Activated T-helper 1 cell treated with anti-CD3 and anti-CD28 coated beads, Interleukin-2, amount 50 U/mL, for 16 hours (primary cell): ENCODE results near the gene APBA1.

Experiments
- DNase-seq, 2 donors: peaks; one replicate each; pipeline ENCODE4 v3.0.0-alpha.2; 2020; ENCODE audit warnings: low read depth in 1 of 2, low spot score in 1 of 2

APBA1 gene

DNA sequence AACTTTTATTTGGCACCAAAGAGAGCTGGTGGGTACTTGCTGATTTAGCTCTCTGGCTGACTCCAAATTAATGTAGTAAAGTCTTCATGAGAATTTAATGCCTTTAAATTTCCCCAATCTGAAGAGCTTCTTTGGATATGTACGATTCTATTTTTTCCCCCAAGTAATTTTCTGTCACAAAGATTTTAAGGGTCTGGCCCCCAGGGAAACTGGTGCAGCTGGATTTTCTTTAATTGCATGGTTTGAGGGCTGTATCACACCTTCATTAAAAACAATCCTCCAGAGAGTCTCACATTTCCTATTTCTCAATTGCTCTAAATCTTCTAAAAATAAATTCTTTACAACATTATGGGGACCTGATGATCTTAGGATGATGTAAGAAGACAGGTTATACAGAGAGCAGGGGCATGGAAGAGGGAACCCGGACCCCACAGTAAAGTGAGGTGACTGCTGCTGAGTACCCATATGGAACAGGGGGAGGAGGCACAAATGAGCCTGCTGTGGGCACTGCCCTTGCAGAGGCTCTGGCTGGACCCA lies 188.2 kb downstream of the APBA1 start:
- DNase-seq: no peak

DNA sequence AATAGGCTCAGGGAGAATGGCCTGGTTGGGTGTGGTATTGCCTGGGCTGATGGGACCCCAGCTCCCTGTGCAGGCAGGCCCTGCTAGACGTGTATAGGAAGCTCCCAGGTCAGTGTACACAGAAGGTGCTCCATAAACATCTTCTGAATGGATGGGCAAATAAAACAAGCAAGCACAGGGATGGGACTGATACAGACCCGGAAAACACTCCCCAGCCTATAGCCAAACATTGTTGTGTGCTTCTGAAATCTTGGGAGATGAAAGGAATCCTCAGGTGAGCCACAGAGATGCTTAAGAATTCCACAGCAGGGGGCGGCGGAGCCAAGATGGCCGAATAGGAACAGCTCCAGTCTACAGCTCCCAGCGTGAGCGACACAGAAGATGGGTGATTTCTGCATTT lies 195.4 kb downstream of the APBA1 start:
- DNase-seq: no peak

DNA sequence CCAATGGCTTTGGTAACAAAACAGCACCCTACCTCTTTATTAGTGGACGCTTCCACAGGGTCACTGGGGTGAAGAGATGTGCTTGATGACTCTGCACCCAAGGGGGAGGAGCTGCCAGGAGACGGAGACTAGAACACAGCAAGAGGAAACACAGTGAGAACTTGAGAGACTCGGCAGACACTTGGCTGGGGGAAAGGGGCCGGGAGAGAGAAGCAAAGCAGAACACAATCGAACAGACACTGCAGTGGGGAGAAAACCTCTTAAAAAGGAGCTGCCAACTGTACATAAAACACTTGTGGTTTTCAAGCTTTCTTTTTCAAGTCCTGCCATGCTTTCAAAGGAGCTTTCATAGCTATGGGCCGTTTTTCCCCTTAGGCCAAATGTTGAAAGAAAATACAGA lies 196.2 kb downstream of the APBA1 start:
- DNase-seq: no peak

DNA sequence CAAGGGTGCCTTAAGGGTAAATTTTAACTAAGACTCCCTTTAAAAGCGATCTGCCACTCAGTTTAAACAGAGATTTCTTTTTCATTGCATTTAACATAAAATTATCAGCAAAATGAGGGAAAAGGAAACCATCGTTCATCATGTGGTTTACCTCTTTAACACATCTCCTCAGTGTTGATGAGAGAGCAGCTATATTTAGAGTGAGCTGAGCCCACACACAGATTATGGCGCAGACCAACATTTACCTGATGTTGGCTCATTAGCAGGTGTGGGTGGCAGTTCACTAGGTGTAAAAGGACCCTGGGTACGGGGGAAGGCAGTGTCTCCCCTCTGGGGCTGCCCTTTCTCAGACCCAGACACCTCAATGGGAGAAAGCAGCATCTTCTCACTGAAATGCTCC lies 197.3 kb downstream of the APBA1 start:
- DNase-seq: no peak

DNA sequence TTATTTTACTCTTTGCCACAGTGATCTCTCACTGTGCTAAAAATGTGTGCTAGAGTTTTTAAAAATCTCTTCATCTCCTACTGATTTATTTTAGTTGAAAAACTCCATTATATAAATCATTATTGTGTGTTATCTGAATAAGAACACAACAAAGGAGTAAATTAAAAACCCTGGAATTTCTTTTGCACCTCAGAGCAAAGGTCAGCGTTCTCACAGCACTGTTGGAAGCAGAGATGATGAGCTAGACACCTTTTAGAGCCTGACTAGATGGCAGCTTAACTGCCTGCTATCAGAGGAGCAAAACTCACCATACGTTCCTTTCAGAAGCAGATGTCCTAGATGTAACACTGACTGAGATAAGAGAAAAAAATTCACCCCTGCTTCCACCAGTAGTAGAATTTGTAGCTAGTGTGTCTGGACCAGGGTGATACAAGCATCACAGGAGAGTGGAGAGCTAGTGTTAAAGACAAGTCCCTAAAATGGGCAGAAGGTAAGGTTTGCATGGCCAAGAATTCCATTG lies 200.0 kb downstream of the APBA1 start:
- DNase-seq: no peak

DNA sequence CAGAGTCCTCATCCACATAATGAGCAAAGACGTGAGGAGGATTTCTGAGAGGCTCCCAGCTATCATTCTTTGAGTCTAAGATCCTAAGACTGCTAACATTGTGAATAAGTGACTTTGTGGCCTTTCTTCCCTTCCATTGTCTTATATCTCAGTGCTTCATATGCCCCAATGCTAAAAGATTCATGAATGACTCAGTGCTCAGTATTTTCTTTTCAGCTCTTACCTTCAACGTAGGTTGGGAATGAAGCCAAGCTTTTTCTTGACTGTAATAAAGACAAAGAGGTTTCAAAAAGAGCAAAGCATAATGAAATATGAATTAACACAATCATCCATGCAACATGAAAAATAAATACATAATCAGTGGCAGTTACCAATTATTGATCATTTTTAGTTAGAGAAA lies 200.7 kb downstream of the APBA1 start:
- DNase-seq: no peak

DNA sequence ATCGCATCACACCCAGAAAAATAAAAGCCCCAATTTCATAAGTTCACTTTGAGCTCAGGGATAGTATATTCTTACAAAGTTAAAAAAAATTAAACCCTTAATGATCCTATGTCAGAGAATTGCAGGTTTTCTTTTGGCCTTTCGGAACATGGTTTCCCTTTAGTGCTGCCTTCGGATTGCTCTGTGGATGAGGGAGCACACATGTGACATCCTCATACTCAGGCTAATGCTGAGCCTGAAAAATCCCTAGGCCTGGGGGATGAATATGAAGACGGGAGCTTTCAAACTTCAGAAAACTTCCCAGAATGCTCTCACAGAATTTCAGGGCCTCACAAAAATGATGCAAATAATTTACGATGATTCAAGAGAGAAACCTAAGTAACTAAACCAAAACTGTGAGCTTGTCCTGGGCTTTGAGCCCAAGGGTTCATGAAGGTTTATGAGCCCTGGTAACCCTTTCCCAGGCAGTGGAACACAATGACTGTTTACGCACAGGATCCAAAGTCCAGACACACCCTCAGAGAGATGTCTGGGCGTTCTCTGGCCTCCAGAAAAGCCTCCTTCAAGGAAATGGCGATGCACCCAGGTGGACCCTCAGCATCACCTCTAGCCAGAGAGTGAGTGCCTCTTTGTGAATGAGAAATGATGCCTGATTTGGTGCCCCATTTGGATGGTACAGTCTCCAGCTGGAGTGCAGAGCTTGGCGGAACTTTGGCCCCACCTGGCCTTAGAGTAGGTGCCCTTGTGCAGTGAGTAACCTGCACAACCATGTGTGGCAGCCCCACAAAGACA lies 201.8 kb downstream of the APBA1 start:
- DNase-seq: no peak

DNA sequence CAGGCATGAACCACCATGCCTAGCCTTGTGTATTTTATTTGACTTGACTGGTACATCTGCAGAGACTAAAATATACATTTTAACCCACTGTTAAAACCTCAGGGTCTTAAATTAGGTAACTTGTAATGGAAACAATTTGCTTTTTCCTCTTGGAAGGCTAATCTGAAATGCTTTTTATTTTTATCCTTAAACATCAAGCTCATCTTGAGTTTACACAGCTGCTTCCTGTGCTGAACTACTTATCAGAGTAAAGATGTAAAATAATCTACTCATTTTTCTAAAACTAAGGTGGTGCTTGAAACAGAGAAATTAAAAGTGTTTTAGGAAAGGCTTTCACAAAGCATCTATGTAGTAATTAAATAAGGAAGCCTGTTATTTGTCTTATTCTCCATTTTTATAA lies 203.0 kb downstream of the APBA1 start:
- DNase-seq: no peak

DNA sequence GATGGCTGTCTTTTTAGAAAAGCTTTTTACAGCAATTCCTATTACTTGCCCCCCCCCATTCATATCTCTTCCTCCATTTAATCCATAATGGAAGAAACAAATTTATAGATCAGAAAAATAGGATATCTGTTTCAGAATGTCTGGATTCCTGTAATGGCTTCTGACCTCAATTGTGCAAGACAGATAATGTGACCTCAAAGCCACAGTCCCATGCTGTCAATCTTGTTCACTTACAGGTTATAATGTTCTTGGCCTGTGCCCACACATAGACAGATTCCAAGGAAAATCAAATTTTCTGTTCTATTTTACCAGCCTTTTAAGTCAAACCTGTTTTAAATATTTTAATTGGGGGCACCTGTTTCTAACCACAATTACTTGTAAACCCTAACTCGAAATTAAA lies 203.8 kb downstream of the APBA1 start:
- no peak for DNase-seq

DNA sequence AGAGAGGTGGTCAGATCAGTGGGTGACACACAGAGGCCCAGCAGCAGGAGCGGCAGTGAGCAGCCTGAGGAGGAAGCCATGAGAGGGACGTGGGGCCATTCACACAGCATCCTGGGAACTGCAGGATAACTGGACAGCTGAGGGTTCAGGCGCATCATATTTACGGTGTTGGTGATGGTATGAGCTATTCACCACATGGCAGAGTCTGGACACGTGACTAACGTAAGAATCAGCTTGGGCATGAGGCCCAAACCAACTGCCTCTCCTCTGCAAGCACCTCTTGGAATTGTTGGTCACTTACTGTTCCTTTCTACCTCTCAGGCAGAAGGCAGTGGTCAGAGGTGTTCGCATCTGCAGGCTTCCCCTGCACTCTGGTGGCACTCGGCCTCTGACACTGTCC lies 206.0 kb downstream of the APBA1 start:
- no peak for DNase-seq

DNA sequence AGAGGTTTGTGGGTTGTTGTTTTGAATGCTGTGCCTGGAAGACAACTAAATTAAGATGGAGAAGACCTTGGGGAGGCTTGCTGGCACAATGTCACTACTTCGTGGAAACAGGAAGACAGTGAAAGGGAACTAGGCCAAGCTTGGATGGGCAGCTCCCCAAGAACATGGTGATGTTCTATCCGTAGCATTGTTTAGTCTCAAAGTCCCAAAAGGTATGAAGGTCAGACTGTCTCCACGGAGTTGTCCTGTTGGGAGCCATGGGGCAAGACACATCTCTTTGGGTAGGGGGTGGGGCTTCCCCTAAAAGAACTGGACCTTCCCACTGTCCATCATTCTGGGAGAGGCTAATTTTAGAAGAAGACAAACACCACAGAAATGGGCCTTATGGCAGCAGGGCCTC lies 206.7 kb downstream of the APBA1 start:
- DNase-seq: no peak

DNA sequence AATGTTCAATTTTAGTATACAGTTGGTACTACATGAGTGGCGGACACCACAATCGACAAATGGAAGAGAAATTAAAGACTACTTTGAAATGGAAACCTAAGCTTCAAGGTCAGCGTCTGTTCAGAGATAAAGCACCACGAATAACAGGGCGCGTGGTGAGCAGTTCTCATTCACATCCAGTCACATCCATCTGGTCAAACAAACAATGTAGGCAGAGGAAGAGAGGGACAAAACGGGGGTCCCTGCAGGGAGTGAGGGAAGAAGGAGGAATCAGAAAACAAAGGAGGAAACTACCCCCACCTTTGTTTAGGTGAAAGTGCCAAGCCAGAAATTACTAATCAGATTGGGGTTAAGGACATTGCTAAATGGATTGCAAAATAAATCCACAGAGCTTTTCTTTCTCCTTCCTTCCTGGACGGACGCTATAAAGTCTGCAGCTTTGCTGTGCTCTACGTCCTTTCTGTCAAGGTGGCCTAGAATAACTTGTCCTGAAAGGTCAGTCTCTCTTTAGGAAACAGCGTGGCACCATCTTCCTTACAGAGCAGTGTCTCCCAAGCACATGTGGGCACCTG lies 208.6 kb downstream of the APBA1 start:
- no peak for DNase-seq

DNA sequence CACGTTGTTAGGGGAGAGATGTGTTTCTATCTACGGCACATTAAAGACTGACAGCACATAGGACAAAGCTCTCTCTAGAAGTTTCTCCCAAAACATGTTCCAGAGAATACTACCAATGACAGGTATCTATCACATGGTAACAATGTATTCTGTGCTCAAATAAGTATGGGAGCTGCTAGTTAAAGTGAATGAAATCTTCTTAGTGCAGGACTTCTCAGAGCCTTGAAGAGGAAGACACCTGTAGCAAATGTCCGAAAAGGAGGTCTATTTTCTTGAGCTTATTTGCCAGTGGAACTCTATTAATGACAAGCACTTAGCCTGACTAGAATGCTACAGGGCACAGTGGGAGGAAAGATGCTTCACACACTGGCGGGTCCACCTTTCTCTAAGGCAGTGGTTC lies 209.8 kb downstream of the APBA1 start:
- no peak for DNase-seq

DNA sequence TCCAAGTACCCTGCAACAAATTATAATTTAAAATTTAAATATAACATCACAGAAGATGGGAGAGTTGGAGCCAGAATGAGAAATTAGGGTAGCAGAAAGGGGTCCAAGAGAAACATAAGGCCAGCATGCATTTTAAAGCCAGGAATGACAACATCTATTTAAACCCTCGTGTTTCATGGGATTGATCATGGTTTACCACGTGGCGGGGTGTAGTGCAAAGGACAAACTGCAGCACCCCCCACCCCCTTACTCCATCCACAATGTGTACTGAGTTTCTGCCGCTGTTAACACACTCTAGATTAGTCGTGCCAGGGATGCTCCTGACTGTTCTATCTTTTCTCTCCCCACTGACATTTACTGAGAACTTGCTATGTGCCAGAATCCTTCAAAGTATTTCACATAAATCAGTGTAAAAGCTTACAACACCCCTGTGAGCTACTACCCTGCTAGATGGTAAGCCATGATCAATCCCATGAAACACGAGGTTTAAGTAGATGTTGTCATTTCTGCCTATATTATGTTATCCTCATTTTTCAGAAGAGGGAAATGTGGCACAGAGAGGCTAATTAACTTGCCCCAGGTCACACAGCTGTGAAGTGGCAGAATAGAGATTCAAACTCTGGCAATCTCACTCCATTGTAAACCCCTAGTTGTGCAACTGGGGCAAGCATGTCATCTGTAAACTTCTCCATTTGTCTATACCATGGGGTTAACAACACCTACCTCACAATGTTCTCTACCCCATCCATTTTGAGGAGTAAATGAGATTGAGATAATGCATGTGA lies 210.9 kb downstream of the APBA1 start:
- no peak for DNase-seq

DNA sequence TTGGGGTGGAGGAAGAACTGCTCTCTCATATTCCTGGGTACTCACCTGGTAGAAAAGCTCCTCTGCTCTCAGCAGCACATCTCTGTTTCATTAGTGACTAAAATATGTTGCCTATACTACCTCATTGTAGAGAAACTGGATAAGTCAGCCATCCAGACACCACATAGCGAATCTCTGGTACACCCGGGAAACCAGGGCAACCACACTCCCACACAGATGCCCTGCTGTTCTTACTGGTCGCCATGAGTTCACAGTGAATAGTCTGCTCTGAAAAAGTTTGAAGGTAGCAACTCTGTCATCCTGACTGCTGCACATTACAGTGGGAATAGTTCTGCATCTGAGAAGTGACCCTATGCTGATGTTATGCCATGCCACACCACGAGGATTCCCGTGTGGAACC lies 212.2 kb downstream of the APBA1 start:
- no peak for DNase-seq

DNA sequence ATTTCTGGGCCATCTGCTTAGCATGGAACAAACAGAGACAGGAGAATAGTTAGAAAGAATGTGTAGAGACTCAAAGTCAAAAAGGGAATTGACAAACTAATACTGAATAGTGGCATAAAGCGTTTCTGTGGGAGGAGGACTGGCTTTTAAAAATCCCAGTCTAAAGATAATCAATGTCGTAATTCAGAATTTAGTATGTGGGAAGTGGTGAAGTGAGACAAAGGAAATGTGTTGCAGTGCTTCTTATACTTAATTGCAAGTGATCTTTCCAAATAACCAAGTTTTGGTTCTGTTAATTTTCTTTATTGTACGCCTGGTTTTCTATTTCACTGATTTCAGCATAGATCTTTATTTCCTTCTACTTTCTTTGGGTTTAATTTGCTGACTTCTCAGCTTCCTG lies 214.0 kb downstream of the APBA1 start:
- DNase-seq: no peak

DNA sequence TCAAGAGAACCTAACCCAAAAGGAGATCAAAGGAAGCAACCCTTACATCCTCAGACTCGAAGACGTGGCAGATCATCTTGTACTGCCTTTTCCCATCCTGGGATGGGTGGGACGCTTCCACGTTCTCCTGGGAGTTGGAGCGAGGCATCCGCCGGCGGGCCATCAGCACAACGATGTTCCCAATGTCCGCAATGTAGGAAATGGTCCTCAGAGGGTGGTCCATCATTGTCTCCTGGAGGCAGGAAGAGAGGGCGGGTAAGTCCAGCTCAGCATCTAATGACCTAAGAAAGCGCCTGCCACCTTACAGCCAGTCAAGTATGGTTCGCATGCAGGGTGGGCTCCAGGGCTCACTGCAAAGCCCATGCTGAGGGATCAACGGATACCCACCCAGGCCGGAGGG lies 216.0 kb downstream of the APBA1 start:
- no peak for DNase-seq

DNA sequence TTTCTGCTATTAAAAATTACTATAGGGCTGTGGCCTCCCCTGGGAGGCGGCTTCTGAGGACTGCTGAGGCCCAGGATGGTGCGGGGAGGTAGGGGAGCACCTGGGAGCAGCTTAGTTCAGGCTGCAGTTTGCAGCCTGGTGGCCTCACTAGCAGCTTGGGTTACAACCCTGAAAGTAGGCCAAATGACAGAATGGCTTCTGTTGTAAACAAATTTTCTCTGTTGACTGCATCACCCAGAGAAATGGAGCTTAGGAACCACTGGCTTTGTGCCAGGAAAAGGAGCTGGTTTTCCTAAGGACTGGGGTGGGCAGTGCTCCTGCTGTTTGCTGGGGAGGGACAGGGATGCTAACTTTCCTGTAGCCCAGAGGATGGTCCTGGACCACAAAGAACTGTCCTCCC lies 216.9 kb downstream of the APBA1 start:
- no peak for DNase-seq

DNA sequence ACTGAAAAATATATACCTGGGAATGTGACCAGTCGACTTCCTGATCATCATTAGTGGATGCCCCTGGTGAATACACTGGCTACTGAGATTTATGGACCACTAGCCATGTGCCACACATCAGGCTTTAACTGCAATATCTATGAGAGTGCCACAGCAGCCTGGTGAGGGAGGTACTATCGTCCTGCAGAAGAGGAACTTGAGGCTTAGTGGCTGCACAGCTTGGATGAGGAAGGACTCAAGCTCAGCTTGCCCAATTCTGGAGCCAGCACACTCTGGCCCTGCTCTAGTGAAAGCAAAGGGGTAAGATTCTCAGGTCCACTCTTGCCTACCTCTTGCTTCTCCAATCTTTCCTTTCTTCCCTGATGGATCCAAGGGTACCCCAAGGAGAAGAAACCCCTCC lies 217.8 kb downstream of the APBA1 start:
- DNase-seq: no peak

DNA sequence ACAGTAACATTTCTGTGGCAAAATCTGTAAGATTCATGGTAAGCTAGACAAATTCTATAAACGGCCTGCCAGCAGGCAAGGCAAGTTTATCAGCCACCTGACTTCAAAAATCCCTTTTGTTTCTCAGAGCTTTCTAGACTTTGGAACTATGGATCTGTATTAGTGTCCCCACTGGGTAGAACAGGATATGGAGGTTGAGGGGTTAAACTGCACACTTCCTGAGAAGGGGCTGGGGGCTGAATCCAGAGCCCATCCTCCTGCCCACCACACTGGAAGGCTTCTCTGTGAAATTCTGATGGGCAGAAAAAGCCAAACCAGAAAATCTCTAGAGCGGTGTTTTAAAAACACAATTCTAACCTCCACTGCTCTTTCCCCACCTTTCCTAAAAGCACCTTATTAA lies 218.4 kb downstream of the APBA1 start:
- no peak for DNase-seq

DNA sequence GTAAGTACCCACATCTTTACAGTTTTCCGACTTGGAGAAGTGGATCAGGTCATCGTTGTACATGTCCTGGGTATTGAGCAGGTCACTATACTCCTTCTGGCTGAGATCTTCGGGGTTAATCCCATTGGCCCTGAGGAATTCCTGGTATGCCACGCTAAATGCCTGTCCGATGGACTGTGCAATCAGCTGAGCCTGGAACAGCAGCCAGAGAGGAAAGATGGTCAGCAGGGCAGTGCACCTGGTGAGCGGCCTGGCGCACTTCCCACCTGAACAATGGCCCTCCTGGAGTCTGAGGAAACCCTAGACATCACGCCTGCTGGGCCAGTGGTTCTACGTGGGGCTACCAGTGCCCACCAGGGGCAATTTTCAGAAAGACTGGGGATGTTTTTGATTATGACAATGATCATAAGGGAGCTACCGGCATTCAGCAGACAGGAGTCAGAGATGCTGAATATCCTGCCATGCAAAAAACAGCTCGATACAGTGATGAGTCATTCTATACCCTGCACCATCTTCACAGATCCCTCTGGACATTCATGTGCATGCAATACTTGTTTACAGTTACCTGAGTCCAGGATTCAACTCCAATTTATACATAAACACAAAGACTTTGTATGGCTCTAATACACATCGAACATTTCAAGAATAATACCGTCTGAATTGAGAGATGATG lies 219.9 kb downstream of the APBA1 start:
- no peak for DNase-seq
